SIG-M5 treated with dmso at 0.1 percent for 504 hours (cell line): ENCODE results near the gene EFHD1.
"Not testable (repeated sequence)": the region's sequence is repeated elsewhere in the genome, so short reads cannot be mapped to it uniquely, and the experiment has no call there.

Experiments
- DNase-seq: peaks from one replicate; lab custom pipeline; 2025; ENCODE audit not compliant: unreplicated experiment; lab: John Stamatoyannopoulos, UW

Gene EFHD1

GRCh38 chr2:232689152-232689910 is 55.9 kb downstream of the EFHD1 start:
- no peak for DNase-seq

DNA sequence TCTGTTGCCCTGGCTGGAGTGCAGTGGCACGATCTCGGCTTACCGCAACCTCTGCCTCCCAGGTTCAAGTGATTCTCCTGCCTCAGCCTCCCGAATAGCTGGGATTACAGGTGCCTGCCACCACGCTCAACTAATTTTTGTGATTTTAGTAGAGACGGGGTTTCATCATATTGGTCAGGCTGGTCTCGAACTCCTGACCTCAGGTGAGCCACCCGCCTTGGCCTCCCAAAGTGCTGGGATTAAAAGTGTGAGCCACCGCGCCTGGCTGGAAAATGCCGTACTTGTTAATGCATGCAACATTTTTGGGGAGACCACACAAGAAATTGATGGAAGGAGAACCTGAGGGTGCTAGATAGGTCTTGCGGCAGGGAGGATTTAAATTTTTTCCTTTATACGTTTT is 57.7 kb downstream of the EFHD1 start:
- not testable (repeated sequence) for DNase-seq

- DNase-seq: no peak
Measured at GRCh38 chr2:232693344-232693743, 59.9 kb downstream of the EFHD1 start.

GRCh38 chr2:232696609-232697058 is 63.2 kb downstream of the EFHD1 start:
- no peak for DNase-seq

DNA sequence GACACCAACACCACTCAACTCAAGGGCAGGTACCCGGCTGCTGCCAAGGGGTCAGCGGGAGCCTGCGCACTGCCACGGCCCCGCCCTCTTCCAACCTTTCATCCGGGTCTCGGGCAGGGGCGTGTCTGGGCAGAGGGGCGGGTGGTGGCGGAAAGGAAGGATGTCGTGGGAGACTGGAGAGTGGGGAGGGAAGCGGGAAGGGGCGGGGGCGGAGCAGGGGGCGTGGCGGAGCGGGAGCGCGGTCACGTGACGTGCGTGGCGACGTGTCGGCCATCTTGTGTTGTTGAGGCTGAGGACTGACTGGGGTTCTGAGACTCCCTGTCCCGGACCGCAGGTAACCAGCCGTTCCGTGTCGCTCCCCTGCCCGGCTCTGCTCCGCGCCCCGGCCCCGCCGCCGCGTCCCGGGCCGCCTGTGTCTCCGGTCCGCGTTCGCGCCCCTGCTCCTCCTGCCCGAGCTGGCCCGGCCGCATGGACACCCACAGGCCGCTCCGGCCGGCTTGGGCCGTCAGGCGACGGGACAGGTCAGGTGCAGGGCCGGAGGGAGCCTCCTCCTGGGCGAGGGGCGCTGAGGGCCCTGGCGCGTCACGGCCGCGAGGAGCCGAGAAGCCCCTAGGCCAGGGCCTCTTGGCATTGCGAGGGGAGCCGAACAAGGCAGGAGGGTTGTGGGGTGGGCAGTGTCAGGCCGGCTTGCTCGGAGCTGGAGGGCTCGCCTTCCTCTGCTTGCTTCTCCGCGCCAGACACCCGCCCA is 63.8 kb downstream of the EFHD1 start, which contains the start of gene GIGYF2:
Gene GIGYF2 (plus strand): TSS at position 273 of the 748 bp plus-strand sequence. CDS start 37,867 bp downstream, outside the sequence.
- peak; percentile 94 for DNase-seq

DNA sequence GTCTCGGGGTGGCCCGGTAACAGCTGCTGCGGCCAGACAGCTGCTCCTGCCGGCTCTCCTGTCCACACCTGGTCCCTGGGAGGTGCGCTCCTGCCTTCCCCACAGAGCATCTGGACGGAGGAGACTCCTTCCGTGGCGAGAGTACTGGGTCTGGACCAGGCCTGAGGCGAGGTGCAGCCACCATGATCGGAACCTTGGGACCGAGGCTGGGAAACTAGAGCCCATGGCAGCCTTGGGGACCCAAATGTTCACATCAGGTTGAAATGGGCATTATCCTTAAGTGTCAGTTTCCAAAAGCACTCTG is 64.4 kb downstream of the EFHD1 start:
- no peak for DNase-seq

DNA sequence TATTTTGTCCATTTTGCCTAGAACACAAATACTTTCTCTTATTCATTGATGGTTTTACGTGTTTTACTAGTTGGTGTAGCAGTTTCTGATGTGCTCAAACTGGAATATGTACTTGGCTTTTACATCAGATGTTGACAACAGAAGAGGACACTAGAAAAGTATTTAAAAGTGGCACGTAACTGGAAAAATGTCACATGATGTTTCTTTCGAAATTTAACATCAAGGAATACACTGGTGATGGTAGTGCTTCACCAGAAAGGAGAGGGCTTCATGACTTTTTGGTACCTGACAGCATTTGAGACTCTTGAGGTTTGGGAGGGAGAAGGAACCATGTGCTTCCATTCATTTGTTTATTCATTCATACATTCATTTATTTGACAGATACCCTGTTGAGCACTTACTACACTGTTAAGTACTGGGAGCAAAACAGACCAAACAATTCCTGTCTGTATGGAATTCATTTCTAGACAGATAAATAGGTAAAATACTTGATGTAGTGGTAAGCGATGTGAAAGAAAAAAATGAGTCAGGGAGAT is 65.2 kb downstream of the EFHD1 start:
- peak; percentile 35 for DNase-seq

GRCh38 chr2:232699110-232699509 is 65.7 kb downstream of the EFHD1 start:
- no peak for DNase-seq

GRCh38 chr2:232700154-232700553 is 66.8 kb downstream of the EFHD1 start:
- no peak for DNase-seq

- DNase-seq: no peak
Measured at GRCh38 chr2:232707076-232707475, 73.7 kb downstream of the EFHD1 start.

DNA sequence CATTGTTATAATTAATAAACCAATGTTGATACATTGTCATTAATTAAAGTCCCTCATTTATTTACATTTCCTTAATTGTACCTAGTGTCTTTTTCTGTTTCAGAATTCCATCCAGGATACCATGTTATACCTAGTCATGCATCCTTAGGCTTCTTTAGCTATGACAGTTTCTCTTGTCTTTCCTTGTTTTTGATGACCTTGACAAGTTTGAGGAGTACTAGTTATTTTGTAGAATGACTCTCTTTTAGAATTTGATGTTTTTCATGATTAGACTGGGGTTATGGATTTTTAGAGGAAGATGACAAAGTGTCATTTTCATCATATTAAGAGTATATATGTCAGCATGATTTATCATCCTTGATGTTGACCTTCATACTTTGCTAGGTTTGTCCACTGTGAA is 80.1 kb downstream of the EFHD1 start:
- DNase-seq: no peak

- DNase-seq: no peak
Measured at GRCh38 chr2:232714969-232715368, 81.6 kb downstream of the EFHD1 start.

GRCh38 chr2:232720056-232720455 is 86.7 kb downstream of the EFHD1 start:
- DNase-seq: not testable (repeated sequence)

DNA sequence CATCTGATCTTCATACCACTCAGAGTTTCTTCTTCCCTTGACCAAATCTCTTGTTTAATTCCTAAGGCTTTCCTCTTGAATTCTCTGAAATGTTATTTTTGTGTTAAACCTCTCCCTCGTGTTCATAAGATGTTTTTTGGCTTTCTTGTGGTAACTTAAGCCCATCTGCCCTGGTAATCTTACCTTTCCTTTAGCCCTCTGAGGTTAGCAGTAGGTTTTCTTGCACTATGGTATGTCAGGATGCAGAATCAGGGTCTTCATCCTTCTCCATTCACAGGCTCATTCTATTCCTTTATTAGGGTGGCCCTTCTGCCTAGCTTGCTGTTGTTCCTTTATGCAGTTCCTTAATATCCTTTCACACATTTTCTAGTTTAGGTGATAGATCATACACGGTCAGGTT is 87.9 kb downstream of the EFHD1 start:
- DNase-seq: no peak

GRCh38 chr2:232721882-232722281 is 88.5 kb downstream of the EFHD1 start:
- no peak for DNase-seq

GRCh38 chr2:232723027-232723426 is 89.6 kb downstream of the EFHD1 start:
- DNase-seq: no peak

DNA sequence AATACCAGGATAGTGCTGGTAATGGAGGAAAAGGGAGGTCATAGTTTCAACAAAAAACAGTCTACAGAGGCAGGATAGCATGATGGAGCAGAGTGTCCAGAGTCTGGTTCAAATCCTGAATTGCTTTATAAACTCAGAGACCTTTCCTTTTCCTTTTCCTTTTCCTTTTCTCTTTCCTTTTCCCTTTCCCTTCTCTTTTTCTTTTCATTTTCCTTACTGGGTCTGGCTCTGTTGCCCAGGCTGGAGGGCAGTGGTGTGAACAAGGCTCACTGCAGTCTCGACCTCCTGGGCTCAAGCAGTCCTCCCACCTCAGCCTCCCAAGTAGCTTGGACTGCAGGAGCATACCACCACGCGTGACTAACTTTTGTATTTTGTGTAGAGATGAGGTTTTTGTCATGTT is 95.4 kb downstream of the EFHD1 start:
- DNase-seq: no peak

DNA sequence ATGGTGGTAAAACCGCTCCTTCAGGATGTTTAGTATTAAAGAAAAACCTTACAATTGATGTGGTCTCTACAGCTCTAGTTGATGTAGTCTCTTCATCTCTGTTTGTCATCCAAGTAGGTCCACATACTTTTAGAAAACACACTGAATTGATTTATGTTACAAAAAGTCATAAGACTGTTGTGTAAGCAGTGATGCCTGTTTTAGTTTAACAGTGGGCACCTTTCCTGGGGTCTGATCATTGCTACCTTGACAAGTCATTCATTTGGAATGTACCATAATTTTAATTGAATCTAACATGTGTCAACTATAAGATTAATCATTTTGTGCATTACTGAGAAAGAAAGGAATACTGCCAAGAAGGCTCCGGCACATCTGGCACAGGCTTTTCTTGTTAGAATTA is 98.1 kb downstream of the EFHD1 start:
- DNase-seq: no peak
